Stimulated activated naive CD8-positive, alpha-beta T cell treated with anti-CD3 and anti-CD28 coated beads, Interleukin-15, amount 100 ng/mL, for 72 hours (primary cell): ENCODE results near the gene UNC13B.
"Not testable (repeated sequence)": the region's sequence is repeated elsewhere in the genome, so short reads cannot be mapped to it uniquely, and the experiment has no call there.

ENCODE experiments used
- ATAC-seq: fragments of 150-1000 bp; cut with Tn5 transposase; 2 replicates; pipeline ENCODE4 v1.10.0; 2021; ENCODE audit warnings: mild to moderate bottlenecking, moderate library complexity
- DNase-seq, 2 donors: peaks; one replicate each; pipeline ENCODE4 v3.0.0; 2021 to 2022
- H3K27ac Mint-ChIP-seq, 2 donors: one replicate each; pipeline ENCODE4 v1.8.0; 2022; ENCODE audit warnings: mild to moderate bottlenecking in 2 of 2, mixed read lengths in 2 of 2, moderate library complexity in 2 of 2
- H3K27me3 Mint-ChIP-seq: one replicate; pipeline ENCODE4 v1.8.0; 2022; ENCODE audit warnings: mixed read lengths
- H3K4me1 Mint-ChIP-seq: one replicate; pipeline ENCODE4 v1.8.0; 2022; ENCODE audit warnings: mild to moderate bottlenecking, mixed read lengths
- H3K4me3 Mint-ChIP-seq, 2 donors: one replicate each; pipeline ENCODE4 v1.8.0; 2022; ENCODE audit warnings: mild to moderate bottlenecking in 2 of 2, mixed read lengths in 2 of 2, moderate library complexity in 1 of 2
- H3K9me3 Mint-ChIP-seq, 2 donors: one replicate each; pipeline ENCODE4 v1.8.0; 2022; ENCODE audit warnings: mixed read lengths in 2 of 2

The UNC13B gene

GRCh38 chr9:35152926-35153325 is 8.9 kb upstream of the UNC13B start:
- H3K4me1 Mint-ChIP-seq, result no peaks in the 10 kb centered on the region
- H3K4me3 Mint-ChIP-seq, result no peak overlapping the region
- peaks cover 12 to 19% of the 10 kb centered on the region in 2 donors for H3K9me3 Mint-ChIP-seq
- DNase-seq, result no peak
- H3K27me3 Mint-ChIP-seq, result no peaks in the 10 kb centered on the region
- ATAC-seq, result no peak
- no peak overlapping the region for H3K27ac Mint-ChIP-seq

DNA sequence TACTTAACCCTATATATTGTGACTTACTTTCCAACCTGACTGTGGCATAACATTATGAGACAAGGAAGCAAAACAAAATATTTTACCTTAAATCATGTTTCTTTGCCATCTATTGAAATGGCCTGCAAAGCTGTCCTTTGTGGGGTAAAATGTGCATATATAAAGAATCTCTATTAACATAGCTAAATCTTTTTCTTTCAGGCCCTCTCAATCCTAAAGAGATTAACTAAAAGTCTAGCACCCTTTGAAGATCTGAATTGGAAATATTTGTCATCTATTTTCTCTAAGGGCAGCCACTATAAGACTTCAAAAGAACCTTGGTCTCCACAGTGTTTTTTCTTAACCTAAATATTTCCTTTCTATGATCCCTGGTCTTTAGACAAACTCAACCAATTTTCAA is 5.0 kb upstream of the UNC13B start:
- Mint-ChIP-seq H3K4me3 (no peak overlapping the region), H3K27ac (no peak overlapping the region), H3K27me3 (no peaks in the 10 kb centered on the region), H3K4me1 (peaks cover 14% of the 10 kb centered on the region), H3K9me3 (no peaks in the 10 kb centered on the region)
- ATAC-seq, result no peak
- DNase-seq, result no peak

- DNase-seq, ATAC-seq, H3K4me3 Mint-ChIP-seq, H3K27ac Mint-ChIP-seq, H3K27me3 Mint-ChIP-seq, H3K9me3 Mint-ChIP-seq: not testable (repeated sequence)
- H3K4me1 Mint-ChIP-seq, result peaks cover 21% of the 10 kb centered on the region
Measured at GRCh38 chr9:35157836-35158235, 4.0 kb upstream of the UNC13B start.

DNA sequence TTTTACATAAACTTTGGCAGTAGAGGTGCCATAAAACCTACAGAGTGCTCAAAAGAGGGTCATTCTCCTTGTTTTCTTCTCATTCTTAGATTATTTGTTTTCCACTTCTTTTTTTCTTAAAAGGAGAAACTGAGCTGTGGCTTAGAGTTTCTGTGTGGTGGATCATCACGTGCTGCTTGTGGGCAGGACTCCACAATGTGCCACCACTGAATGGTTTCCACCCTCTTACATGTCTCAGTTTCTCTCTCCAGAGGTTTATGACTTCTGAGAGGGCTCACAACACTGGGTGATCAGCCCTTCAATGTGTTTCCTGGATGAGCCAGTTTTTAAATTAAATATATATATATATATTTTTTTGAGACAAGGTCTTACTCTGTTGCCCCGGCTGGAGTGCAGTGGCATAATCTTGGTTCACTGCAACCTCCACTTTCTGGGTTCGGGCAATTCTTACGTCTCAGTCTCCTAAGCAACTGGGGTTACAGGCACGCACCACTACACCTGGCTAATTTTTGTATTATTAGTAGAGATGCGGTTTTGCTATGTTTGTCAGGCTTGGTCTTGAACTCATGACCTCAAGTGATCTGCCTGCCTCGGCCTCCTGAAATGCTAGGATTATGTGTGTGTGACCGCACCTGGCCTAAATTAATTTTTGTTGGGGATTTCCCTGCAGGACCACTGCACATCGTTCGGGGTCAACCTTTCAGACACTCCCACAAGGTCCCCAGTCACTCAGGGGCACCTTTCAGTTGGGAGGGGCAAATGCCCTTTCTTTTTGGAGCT is 3.1 kb upstream of the UNC13B start:
- H3K4me3 Mint-ChIP-seq, result no peak overlapping the region
- peaks cover 21% of the 10 kb centered on the region for H3K4me1 Mint-ChIP-seq
- H3K27me3 Mint-ChIP-seq, result peaks cover 13% of the 10 kb centered on the region
- ATAC-seq (no peak), DNase-seq (peak in 1 of 2 donors; percentile 19)
- H3K27ac Mint-ChIP-seq, result no peak overlapping the region
- no peaks in the 10 kb centered on the region for H3K9me3 Mint-ChIP-seq

- ATAC-seq (peak; percentile 35), DNase-seq (no peak)
- Mint-ChIP-seq H3K4me3 (peak overlapping the region; percentile 92), H3K9me3 (no peaks in the 10 kb centered on the region), H3K27me3 (peaks cover 20% of the 10 kb centered on the region), H3K4me1 (peaks cover 27% of the 10 kb centered on the region), H3K27ac (no peak overlapping the region)
Measured at GRCh38 chr9:35162605-35163315, 951 bp downstream of the UNC13B start.

DNA sequence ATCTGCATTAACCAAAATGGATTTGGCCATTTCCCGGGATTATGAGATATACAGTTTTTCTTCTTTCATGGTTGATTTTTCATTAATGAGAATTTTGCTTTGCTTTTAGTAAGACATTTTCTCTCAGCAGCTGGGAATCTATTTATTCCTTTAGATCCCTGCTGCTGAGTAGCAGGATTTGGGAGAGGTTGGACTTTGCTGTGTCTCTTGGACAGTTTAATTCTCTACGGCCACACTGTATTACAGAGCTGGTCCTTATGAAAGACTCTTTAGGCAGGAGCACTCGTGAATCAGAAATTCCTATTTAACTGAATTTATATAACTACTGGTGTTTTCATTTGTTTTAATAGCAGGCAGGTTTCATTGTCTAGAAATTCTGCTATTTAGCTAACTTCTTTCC is 1.6 kb downstream of the UNC13B start:
- no peaks in the 10 kb centered on the region for H3K9me3 Mint-ChIP-seq
- H3K4me3 Mint-ChIP-seq, result no peak overlapping the region
- no peak for ATAC-seq
- H3K27me3 Mint-ChIP-seq, result peaks cover 20% of the 10 kb centered on the region
- DNase-seq, result no peak
- no peak overlapping the region for H3K27ac Mint-ChIP-seq
- H3K4me1 Mint-ChIP-seq, result peaks cover 27% of the 10 kb centered on the region

DNA sequence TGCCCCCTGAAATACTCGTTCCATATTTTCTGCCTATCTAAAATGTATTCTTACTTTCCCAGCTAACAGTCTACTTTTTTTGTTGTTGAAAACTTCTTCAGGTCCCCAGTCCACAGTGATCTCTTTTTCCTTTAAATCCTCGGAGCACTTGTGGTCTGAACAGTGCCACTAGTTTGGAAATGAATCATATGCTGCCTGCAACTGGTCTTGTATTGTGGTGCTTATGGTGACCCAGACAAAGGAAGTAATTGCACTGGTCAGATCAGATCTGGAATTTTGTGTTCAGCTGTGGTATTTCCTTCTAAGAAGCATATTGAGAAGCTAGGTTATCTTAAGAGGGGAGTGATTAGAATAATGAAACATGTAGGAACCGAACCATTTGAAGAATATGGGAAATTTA is 2.9 kb downstream of the UNC13B start:
- no peak for DNase-seq
- Mint-ChIP-seq H3K4me1 (peaks cover 19% of the 10 kb centered on the region), H3K4me3 (no peak overlapping the region), H3K27ac (no peak overlapping the region), H3K27me3 (peaks cover 20% of the 10 kb centered on the region), H3K9me3 (no peaks in the 10 kb centered on the region)
- ATAC-seq, result no peak

GRCh38 chr9:35167429-35167828 is 5.6 kb downstream of the UNC13B start:
- not testable (repeated sequence) for H3K27ac Mint-ChIP-seq

DNA sequence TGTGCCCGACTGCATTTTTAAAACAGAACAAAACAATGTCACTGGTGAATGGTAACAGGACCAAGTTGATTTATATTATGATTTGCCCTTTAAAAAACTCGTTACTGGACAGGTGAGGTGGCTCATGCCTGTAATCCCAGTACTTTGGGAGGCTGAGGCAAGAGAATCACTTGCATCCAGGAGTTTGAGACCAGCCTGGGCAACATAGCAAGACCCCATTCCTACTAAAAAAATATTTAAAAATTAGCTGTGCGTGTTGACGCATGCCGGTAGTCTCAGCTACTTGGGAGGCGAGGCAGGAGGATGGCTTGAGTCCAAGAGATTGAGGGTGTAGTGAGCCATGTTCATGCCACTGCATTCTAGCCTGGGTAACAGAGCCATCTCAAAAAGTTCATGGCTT is 7.2 kb downstream of the UNC13B start:
- ATAC-seq (no peak), DNase-seq (no peak)
- H3K9me3 Mint-ChIP-seq, result no peaks in the 10 kb centered on the region
- peaks cover 7% of the 10 kb centered on the region for H3K27me3 Mint-ChIP-seq
- no peak overlapping the region for H3K27ac Mint-ChIP-seq
- H3K4me1 Mint-ChIP-seq, result peaks cover 6% of the 10 kb centered on the region
- no peak overlapping the region for H3K4me3 Mint-ChIP-seq

More at GRCh38 chr9:35167429-35167828, 5.6 kb downstream of the UNC13B start:
- not testable (repeated sequence) for H3K9me3 Mint-ChIP-seq, H3K4me3 Mint-ChIP-seq, ATAC-seq, DNase-seq
- Mint-ChIP-seq H3K4me1 (peaks cover 11% of the 10 kb centered on the region), H3K27me3 (peaks cover 20% of the 10 kb centered on the region)

GRCh38 chr9:35172878-35173277 is 11.1 kb downstream of the UNC13B start:
- peaks cover 9% of the 10 kb centered on the region for H3K27me3 Mint-ChIP-seq
- H3K9me3 Mint-ChIP-seq, result no peaks in the 10 kb centered on the region

GRCh38 chr9:35177520-35177919 is 15.7 kb downstream of the UNC13B start:
- no peak for DNase-seq
- H3K4me1 Mint-ChIP-seq, result no peaks in the 10 kb centered on the region
- no peak overlapping the region for H3K4me3 Mint-ChIP-seq
- no peak overlapping the region for H3K27ac Mint-ChIP-seq
- no peak for ATAC-seq
- no peaks in the 10 kb centered on the region for H3K9me3 Mint-ChIP-seq
- H3K27me3 Mint-ChIP-seq, result peaks cover 9% of the 10 kb centered on the region

More at GRCh38 chr9:35172878-35173277, 11.1 kb downstream of the UNC13B start:
- DNase-seq (no peak), ATAC-seq (no peak)
- Mint-ChIP-seq H3K4me1 (no peaks in the 10 kb centered on the region), H3K4me3 (no peak overlapping the region), H3K27ac (no peak overlapping the region)

DNA sequence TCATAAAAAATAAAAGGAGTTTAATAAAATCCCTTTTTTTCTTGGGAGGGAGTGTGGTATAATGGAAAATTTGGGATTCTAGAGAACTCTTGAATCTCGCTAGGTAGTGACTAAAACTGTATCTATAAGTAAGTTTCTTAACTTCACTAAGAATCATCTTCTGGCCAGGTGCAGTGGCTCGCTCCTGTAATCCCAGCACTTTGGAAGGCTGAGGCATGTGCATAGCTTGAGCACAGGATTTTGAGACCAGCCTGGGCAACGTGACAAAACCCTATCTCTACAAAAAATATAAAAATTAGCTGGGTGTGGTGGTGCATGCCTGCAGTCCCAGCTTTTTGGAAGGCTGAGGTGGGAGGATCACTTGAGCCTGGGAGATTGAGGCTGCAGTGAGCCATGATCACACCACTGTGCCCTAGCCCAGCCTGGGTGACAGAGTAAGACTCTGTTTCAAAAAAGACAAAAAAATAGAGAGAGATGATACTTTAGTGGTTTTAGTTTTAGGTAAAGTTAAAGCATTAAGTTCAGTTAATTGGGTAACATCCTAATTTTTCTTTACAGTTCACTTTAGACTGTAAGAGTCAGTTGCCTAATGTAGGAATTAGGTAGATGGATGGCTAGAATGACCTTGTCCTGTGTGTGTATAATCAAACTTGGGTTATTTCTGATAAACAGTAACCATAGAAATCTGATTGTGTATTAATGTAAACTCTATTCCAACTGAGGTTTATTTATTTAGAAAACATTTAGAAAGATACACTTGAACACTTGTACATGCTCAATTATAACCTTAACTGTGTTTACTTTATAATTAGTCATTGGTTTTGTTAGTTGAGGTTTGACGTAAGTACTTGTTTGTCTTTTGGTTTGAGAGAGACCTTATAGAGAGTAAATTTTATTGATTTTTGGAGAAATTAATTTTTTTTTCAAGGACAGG is 17.8 kb downstream of the UNC13B start:
- Mint-ChIP-seq H3K4me3 (no peak overlapping the region), H3K9me3 (peaks cover 0 to 5% of the 10 kb centered on the region in 2 donors), H3K27ac (no peak overlapping the region), H3K27me3 (peaks cover 9% of the 10 kb centered on the region), H3K4me1 (no peaks in the 10 kb centered on the region)
- no peak for DNase-seq
- ATAC-seq, result no peak

GRCh38 chr9:35180801-35181200 is 19.0 kb downstream of the UNC13B start:
- no peak overlapping the region for H3K4me3 Mint-ChIP-seq
- no peaks in the 10 kb centered on the region for H3K27me3 Mint-ChIP-seq
- peaks cover 0 to 7% of the 10 kb centered on the region in 2 donors for H3K9me3 Mint-ChIP-seq
- DNase-seq (no peak), ATAC-seq (no peak)
- no peaks in the 10 kb centered on the region for H3K4me1 Mint-ChIP-seq
- no peak overlapping the region for H3K27ac Mint-ChIP-seq

GRCh38 chr9:35182401-35182800 is 20.6 kb downstream of the UNC13B start:
- not testable (repeated sequence) for H3K4me1 Mint-ChIP-seq, ATAC-seq, H3K9me3 Mint-ChIP-seq, H3K4me3 Mint-ChIP-seq, H3K27me3 Mint-ChIP-seq, DNase-seq, H3K27ac Mint-ChIP-seq

- ATAC-seq, result not testable (repeated sequence)
Measured at GRCh38 chr9:35182996-35183754, 21.4 kb downstream of the UNC13B start.

More at GRCh38 chr9:35182996-35183754, 21.4 kb downstream of the UNC13B start:
- H3K4me3 Mint-ChIP-seq, H3K27me3 Mint-ChIP-seq, H3K9me3 Mint-ChIP-seq, DNase-seq, H3K27ac Mint-ChIP-seq, H3K4me1 Mint-ChIP-seq: not testable (repeated sequence)
